PFSK-1 (cell line): ENCODE data around the gene ATP8A1.

Experiments
- FOXP2 ChIP-seq: optimal IDR thresholded peaks from 2 replicates; pipeline ENCODE3; 2011; ENCODE audit warnings: borderline replicate concordance, control low read depth, inconsistent platforms; ENCODE audit not compliant: insufficient read depth; ENCODE audit errors: extremely low read length, extremely low read depth
- POLR2AphosphoS5 ChIP-seq: IDR thresholded peaks from 2 replicates; pipeline ENCODE4 v1.6.1; 2012; ENCODE audit warnings: low read depth, mild to moderate bottlenecking, control low read depth, low read length, moderate library complexity
- SIN3A ChIP-seq: IDR thresholded peaks from 2 replicates; pipeline ENCODE4 v1.6.1; 2012; ENCODE audit warnings: mild to moderate bottlenecking, low read length, moderate library complexity, borderline replicate concordance; ENCODE audit not compliant: insufficient read depth
- TAF1 ChIP-seq: IDR thresholded peaks from 2 replicates; pipeline ENCODE4 v1.6.1; 2012; ENCODE audit warnings: low read length, control low read depth, borderline replicate concordance; ENCODE audit not compliant: insufficient read depth
- TF ChIP-seq, protein P1 (sequence below), 2 experiments: IDR thresholded peaks; 2 replicates each; pipeline versions ENCODE4 v1.6.1 to v1.8.0; 2011 to 2012; ENCODE audit warnings: low read depth in 2 of 2, low read length in 2 of 2, control low read depth in 1 of 2, inconsistent platforms in 1 of 2, mild to moderate bottlenecking in 1 of 2, moderate library complexity in 1 of 2; ENCODE audit not compliant: insufficient read depth in 1 of 2

Gene ATP8A1

DNA sequence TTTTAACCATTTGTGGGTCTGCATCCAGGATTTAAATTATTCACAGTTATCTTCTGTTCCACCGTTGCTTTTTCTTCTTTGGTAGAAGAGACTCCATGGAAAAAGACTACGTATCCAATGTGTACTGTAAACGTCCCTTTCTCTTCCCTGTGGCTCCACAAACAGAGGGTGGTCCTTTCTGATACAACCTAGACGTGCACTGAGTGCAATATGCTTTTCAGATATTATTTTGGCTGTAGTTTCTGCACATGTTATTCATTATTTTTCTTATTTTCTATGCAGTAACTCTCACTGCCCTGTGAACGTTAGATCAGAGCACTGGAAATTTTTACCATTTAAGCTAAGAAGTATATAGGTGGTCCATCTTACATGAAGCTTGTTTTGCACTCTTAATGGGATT, 186.9 kb downstream of the ATP8A1 start:
- TF ChIP-seq FOXP2 = no peak
- no peak for TF ChIP-seq POLR2AphosphoS5
- no peak for TF ChIP-seq TAF1
- TF ChIP-seq, protein P1, sequence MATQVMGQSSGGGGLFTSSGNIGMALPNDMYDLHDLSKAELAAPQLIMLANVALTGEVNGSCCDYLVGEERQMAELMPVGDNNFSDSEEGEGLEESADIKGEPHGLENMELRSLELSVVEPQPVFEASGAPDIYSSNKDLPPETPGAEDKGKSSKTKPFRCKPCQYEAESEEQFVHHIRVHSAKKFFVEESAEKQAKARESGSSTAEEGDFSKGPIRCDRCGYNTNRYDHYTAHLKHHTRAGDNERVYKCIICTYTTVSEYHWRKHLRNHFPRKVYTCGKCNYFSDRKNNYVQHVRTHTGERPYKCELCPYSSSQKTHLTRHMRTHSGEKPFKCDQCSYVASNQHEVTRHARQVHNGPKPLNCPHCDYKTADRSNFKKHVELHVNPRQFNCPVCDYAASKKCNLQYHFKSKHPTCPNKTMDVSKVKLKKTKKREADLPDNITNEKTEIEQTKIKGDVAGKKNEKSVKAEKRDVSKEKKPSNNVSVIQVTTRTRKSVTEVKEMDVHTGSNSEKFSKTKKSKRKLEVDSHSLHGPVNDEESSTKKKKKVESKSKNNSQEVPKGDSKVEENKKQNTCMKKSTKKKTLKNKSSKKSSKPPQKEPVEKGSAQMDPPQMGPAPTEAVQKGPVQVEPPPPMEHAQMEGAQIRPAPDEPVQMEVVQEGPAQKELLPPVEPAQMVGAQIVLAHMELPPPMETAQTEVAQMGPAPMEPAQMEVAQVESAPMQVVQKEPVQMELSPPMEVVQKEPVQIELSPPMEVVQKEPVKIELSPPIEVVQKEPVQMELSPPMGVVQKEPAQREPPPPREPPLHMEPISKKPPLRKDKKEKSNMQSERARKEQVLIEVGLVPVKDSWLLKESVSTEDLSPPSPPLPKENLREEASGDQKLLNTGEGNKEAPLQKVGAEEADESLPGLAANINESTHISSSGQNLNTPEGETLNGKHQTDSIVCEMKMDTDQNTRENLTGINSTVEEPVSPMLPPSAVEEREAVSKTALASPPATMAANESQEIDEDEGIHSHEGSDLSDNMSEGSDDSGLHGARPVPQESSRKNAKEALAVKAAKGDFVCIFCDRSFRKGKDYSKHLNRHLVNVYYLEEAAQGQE (IDR thresholded peaks at IDR 0.05; ENCODE audit: insufficient read depth in 1 of 2, low read depth in 2 of 2, low read length in 2 of 2) = no peak
- TF ChIP-seq SIN3A = no peak

DNA sequence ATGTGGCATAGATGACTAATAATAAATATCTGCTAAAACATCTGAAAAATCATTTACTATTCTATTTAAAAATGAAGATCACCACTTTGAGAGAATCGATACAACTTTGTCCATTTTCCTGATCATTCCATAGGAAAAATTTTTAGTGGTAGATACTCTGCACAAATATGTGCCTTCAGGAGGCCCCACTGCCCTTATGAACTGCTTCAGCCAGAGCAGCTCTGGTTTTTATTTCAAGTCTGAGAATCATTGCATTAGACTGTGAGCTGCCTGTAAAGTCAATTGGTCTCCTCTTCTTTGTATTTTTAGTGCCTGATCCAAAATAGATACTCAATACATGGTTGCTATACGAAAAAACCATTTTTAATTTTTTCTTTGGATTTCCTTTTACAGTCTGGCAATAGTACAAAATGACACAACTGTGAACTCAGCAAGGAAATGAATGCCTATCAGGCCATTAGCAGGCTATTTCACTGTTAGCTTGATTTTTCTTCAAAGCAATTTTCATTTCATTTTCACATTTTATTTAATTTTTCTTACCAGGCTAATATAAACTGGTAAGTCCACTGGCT, 190.5 kb downstream of the ATP8A1 start:
- TF ChIP-seq POLR2AphosphoS5 (no peak), SIN3A (no peak), TAF1 (no peak), FOXP2 (no peak)
- TF ChIP-seq, protein P1 (IDR thresholded peaks at IDR 0.05; ENCODE audit: insufficient read depth in 1 of 2, low read depth in 2 of 2, low read length in 2 of 2) = no peak

DNA sequence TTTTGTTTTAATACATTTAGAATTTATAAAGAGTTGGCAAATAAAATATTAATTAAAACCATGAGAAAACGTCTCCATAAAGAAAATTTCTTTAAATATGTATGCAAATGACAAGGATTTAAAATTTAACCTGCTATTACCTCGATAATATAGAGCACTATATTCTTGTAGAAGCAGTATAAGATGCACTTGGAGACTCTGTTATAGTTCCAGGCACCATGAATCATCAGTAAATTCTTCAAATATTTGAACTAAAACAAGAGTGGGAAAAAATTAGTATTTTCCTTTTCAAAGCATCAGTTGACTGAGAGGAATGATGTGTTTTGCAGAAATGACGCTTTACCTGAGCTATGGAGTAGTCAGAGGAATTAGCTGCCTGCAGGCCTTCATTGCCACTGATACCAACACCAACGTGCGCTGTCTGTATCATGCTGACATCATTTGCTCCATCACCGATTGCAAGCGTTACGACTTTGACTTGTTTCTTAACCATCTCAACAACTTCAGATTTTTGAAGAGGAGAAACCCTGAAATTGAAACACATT, 192.3 kb downstream of the ATP8A1 start:
- no peak for TF ChIP-seq POLR2AphosphoS5
- TF ChIP-seq FOXP2 = no peak
- TF ChIP-seq SIN3A = no peak
- TF ChIP-seq TAF1 = no peak
- TF ChIP-seq, protein P1 (IDR thresholded peaks at IDR 0.05; ENCODE audit: insufficient read depth in 1 of 2, low read depth in 2 of 2, low read length in 2 of 2) = no peak

DNA sequence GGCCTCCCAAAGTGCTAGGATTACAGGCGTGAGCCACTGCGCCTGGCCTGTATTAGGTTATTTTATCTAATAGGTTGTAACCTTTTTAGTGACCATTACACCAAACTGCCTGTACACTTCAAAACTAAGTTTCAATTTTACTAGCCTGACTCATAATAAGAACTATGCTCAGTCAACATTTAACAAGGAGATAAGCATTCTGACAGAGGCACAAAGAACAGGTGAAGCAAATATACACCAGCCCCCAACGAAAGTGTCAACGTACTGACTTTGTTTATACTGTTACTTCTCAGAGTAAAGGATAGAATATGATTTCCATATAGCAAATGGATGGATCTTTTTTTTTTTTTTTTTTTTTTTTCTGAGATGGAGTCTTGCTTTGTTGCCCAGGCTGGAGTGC, 196.9 kb downstream of the ATP8A1 start:
- TF ChIP-seq TAF1 (no peak), FOXP2 (no peak)

DNA sequence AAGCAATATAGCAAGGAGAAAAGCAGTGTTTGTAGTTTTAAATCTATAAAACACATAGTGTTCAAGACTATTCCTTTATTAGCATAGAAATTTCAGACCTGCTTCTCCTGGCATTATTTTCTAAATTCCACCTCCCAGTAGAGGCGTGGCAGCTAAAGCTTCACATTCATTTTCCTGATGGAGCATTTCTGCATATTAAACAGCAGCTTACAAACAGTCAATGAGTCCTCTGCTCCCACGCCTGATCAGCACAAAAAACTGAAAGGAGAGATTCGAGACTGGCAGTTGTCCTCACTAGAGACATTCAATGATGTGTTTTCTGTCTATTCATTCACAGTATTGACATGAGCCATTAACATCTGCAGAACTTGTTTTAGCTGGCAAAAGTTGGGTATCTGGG, 198.2 kb downstream of the ATP8A1 start:
- TF ChIP-seq POLR2AphosphoS5 (no peak), SIN3A (0 out of 2 replicates have a peak, but pooled peaks have one; percentile 24), TAF1 (no peak)
- TF ChIP-seq, protein P1 (IDR thresholded peaks at IDR 0.05; ENCODE audit: insufficient read depth in 1 of 2, low read depth in 2 of 2, low read length in 2 of 2) = no peak
